GM18867 (cell line): ENCODE data around the gene RETSAT.
A peak's percentile ranks its signal among the peaks of the same experiment; 100 is the strongest.
"Not testable (repeated sequence)": the region's sequence is repeated elsewhere in the genome, so short reads cannot be mapped to it uniquely, and the experiment has no call there.

Experiments used
- ATAC-seq: cut with Tn5 transposase; IDR thresholded peaks from one replicate; pipeline ENCODE4 v1.9.1; 2021; ENCODE audit warnings: mild to moderate bottlenecking, moderate library complexity; ENCODE audit not compliant: unreplicated experiment

RETSAT gene

DNA sequence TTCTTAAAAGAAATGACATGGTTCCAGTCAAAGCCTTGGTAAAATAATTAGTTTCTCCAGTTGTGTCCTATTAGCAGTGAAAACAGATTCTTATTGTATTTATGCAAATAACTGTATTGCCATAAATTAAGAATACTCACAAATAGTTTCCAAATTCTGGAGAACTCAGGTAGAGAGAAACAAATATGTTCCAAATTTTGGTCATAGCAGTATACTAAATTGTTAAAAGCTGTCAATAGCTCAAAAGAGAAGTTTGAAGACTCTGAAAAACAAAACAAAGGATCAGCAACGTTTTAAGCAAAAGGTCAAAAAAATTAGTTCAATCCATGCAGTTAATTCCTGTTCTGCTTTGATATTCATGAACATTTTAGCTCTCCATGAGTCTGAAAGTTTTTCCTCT lies 25.7 kb upstream of the RETSAT start:
- ATAC-seq = no peak

DNA sequence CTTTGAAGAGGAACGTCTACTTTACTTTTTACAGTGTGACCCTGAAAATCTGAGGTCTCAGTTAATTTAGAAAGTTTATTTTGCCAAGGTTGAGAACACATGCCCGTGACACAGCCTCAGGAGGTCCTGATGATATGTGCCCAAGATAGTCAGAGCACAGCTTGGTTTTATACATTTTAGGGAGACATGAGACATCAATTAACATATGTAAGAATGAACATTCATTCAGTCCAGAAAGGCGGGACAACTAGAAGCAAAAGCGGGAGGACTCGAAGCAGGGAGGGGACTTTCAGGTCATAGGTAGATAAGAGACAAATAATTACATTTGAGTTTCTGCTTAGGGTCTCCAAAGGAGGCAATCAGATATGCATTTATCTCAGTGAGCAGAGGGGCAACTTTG lies 23.9 kb upstream of the RETSAT start:
- ATAC-seq = no peak

DNA sequence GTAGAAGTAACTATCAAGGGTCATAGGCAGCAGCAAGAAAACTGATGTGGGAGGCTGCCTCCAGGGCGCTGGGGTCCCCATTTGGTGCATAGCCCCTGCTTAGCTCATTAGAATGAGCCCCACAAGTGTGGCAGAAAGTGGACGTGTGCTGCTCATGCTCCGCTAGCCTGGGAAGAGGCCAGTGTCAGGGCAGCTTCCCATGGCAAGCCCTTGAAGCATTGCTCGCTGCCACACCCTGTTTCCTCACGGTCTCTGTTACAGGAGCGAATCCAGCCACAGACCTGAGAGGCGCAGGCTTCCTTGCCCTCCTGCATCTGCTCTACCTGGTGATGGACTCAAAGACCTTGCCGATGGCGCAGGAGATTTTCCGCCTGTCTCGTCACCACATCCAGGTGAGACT lies 22.8 kb upstream of the RETSAT start:
- ATAC-seq = no peak

GRCh38 chr2:85376291-85377065 lies 22.1 kb upstream of the RETSAT start:
- ATAC-seq = no peak

- no peak for ATAC-seq
These were observed 16.7 kb upstream of the RETSAT start for GRCh38 chr2:85371045-85371444.

DNA sequence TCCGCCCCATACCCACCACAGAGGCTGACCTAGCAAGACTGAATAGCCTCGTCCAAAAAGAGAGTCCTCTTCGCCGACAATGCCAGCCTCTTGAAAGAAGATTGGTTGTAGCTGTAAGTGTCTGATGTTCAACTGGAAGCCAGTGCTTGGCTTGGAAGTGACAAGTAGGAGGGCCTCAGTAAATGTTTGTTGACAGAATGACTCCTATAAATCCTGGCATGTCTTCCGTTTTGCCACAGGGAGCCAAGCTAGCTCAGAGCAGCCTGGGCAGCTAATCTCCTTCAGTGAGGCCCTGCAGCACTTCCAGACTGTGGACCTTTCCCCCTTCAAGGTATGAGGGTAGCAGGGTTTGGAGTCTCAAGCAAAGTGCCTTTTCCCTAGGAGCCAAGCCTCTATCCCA lies 15.2 kb upstream of the RETSAT start:
- ATAC-seq = no peak

- ATAC-seq = no peak
These were observed 14.6 kb upstream of the RETSAT start for GRCh38 chr2:85368921-85369320.

- no peak for ATAC-seq
These were observed 12.9 kb upstream of the RETSAT start for GRCh38 chr2:85367180-85367579.

DNA sequence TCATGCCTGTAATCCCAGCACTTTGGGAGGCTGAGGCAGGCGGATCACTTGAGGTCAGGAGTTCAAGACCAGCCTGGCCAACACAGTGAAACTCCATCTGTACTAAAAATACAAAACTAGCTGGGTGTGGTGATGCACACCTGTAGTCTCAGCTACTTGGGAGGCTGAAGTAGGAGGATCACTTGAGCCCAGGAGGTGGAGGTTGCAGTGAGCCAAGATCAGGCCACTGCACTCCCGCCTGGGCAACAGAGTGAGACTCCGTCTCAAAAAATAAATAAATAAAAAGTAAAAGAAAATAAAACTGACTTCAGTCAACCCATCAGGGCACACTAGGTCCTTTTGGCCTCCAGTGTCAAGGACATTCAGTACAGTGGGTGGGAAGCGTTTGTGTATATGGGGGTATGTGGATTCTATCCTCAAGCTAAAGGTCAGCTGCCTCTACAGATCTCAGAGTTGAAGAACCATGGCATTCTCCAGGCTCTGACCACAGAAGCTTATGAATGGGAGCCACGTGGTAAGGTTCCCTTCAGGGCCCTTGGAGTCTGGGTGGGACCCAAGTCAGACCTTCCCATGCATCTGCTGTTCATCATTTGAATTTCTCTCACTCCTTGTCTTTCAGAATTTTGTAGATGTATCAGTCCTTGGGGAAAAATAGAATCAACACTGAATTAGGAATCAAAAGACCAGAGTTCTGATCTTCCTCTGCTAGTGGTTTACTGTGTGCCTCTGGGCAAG lies 8.5 kb upstream of the RETSAT start:
- not testable (repeated sequence) for ATAC-seq

- ATAC-seq = no peak
These were observed 3.4 kb upstream of the RETSAT start for GRCh38 chr2:85357736-85358135.

GRCh38 chr2:85356186-85356585 lies 1.9 kb upstream of the RETSAT start:
- ATAC-seq = no peak

DNA sequence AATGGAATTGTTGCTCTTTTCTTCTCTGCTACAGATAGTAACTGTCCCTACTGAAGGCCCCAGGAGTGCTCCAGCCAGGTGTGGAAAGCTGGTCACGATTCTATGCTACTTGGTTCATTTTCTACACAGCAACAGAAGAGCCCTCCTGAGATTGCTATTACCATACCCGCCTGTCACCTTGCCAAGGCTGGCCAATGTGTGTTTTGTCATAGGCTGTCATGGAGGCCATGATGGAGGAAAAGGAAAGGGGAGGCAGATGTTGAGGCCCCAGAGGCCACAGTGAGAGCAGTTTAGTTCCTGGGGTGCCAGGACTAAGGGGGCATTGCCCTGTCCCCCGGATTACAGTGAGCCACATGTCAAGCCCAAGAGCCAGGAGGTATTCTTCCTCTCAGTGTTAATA lies 1.2 kb upstream of the RETSAT start:
- ATAC-seq = no peak

GRCh38 chr2:85355073-85355410 lies 714 bp upstream of the RETSAT start:
- ATAC-seq = peak; percentile 5

- ATAC-seq = peak; percentile 7
These were observed 447 bp downstream of the RETSAT start for GRCh38 chr2:85353876-85354285.

- no peak for ATAC-seq
These were observed 6.7 kb downstream of the RETSAT start for GRCh38 chr2:85347599-85347998.

GRCh38 chr2:85344356-85344954 lies 9.9 kb downstream of the RETSAT start:
- no peak for ATAC-seq

DNA sequence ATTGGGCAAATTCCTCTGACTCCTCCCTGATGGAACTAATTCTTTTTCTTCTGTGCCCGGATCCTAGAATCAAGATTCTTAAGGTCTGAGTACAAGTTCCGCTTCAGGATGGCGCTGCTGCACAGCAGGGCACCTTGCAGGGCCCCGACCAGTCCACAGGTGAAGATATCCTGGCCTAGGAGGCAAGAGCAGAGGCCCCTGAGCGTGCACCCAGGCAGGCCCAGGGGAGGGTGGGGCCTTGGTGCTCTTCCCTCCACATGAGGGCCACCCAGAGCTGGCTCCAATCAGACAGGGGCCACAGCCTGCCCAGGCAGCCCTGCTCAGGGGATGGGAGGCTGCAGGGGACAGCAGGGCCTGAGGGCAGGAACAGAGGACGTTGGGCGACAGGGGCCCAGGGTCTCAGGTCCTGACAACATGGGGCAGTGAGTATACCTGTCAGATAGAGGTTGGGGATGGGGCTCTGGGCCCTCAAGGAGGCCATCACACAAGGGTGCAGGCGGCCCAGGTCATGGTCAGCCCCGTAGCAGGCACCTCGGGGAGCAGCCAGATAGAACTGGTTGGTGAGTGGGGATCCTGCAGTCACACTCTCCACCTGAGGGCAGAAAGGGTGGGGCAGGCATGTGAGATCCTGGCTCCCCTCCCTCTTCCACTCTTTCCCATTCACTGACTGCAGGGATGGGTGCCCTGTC lies 11.0 kb downstream of the RETSAT start:
- not testable (repeated sequence) for ATAC-seq

GRCh38 chr2:85342156-85342555 lies 12.2 kb downstream of the RETSAT start:
- no peak for ATAC-seq

DNA sequence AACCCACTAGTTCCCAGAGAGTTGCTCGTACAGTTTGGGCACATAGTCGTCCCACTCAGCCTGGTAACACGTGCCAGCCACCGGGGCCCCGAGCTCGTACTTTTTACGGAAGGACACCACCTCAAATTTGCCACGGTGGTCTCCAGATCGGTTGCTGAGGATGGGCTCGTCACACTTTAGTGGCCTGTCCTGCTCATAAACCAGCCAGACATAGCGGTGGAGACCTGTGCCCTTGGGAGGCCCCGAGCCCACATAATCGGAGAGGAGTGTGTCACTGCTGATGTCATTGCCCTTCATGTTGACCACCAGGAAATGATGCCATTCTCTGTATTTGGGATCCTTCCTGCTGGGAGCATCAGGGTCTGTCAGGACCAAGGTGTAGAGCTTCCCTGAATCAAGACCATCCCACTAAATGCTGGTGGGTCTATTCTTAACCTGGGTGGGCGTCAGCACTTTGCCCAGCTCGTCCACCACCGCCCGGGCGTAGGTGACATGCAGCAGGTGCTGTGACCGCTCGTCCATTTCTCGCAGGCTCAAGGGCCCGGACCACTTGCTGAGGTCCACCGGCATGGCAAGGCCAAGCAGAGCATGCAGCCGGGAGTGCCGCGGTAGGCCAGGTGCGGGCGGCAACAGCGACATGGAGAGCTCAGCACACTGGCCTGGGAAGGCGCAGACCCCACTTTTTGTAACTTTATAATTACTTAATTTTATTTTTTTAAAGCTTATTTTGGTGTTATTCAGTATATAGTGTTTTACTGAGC lies 12.9 kb downstream of the RETSAT start:
- no peak for ATAC-seq

GRCh38 chr2:85340034-85340892 lies 14.1 kb downstream of the RETSAT start:
- no peak for ATAC-seq
